ENCODE results near the gene MALRD1.

The MALRD1 gene

GRCh38 chr10:19556666-19557065 lies 508.1 kb downstream of the MALRD1 start:
- H3K4me3 ChIP-seq (ENCODE audit: low read length) = no peak overlapping the region
- H3K4me1 ChIP-seq (ENCODE audit: control insufficient read depth, insufficient read depth, low read length) = no peaks in the 10 kb centered on the region
- no peaks in the 10 kb centered on the region for H3K9me3 ChIP-seq (ENCODE audit: control insufficient read depth, insufficient read depth, low read length)
- no peaks in the 10 kb centered on the region for H3K27me3 ChIP-seq (ENCODE audit: control insufficient read depth, insufficient read depth, low read length)
- no peak overlapping the region for H3K27ac ChIP-seq (ENCODE audit: low read length)
- WGBS (ENCODE audit: insufficient coverage, insufficient read length) = no CpG with 5 or more reads among the region's 2 CpGs
- no peak for DNase-seq (ENCODE audit: low read depth, low spot score)
- no peaks in the 10 kb centered on the region for H3K36me3 ChIP-seq (ENCODE audit: control insufficient read depth, insufficient read depth, low read length)

- Histone ChIP-seq H3K36me3 (ENCODE audit: control insufficient read depth, insufficient read depth, low read length) (no peaks in the 10 kb centered on the region), H3K9me3 (ENCODE audit: control insufficient read depth, insufficient read depth, low read length) (no peaks in the 10 kb centered on the region), H3K4me1 (ENCODE audit: control insufficient read depth, insufficient read depth, low read length) (no peaks in the 10 kb centered on the region), H3K4me3 (ENCODE audit: low read length) (no peak overlapping the region), H3K27ac (ENCODE audit: low read length) (no peak overlapping the region), H3K27me3 (ENCODE audit: control insufficient read depth, insufficient read depth, low read length) (no peaks in the 10 kb centered on the region)
- no CpG with 5 or more reads among the region's 1 CpG for WGBS (ENCODE audit: insufficient coverage, insufficient read length)
- no peak for DNase-seq (ENCODE audit: low read depth, low spot score)
Observed at GRCh38 chr10:19561181-19561580, 512.6 kb downstream of the MALRD1 start.

- no CpG with 5 or more reads among the region's 4 CpGs for WGBS (ENCODE audit: insufficient coverage, insufficient read length)
- Histone ChIP-seq H3K4me1 (ENCODE audit: control insufficient read depth, insufficient read depth, low read length) (no peaks in the 10 kb centered on the region), H3K4me3 (ENCODE audit: low read length) (no peak overlapping the region), H3K36me3 (ENCODE audit: control insufficient read depth, insufficient read depth, low read length) (no peaks in the 10 kb centered on the region), H3K27ac (ENCODE audit: low read length) (no peak overlapping the region), H3K9me3 (ENCODE audit: control insufficient read depth, insufficient read depth, low read length) (no peaks in the 10 kb centered on the region), H3K27me3 (ENCODE audit: control insufficient read depth, insufficient read depth, low read length) (no peaks in the 10 kb centered on the region)
- no peak for DNase-seq (ENCODE audit: low read depth, low spot score)
Observed at GRCh38 chr10:19563388-19564141, 515.0 kb downstream of the MALRD1 start.

- Histone ChIP-seq H3K9me3 (ENCODE audit: control insufficient read depth, insufficient read depth, low read length) (no peaks in the 10 kb centered on the region), H3K4me1 (ENCODE audit: control insufficient read depth, insufficient read depth, low read length) (no peaks in the 10 kb centered on the region), H3K27me3 (ENCODE audit: control insufficient read depth, insufficient read depth, low read length) (no peaks in the 10 kb centered on the region), H3K4me3 (ENCODE audit: low read length) (no peak overlapping the region), H3K36me3 (ENCODE audit: control insufficient read depth, insufficient read depth, low read length) (no peaks in the 10 kb centered on the region), H3K27ac (ENCODE audit: low read length) (no peak overlapping the region)
- DNase-seq (ENCODE audit: low read depth, low spot score) = no peak
- WGBS (ENCODE audit: insufficient coverage, insufficient read length) = no CpG with 5 or more reads among the region's 3 CpGs
Observed at GRCh38 chr10:19570120-19570519, 521.5 kb downstream of the MALRD1 start.

- no peaks in the 10 kb centered on the region for H3K4me1 ChIP-seq (ENCODE audit: control insufficient read depth, insufficient read depth, low read length)
- no peaks in the 10 kb centered on the region for H3K9me3 ChIP-seq (ENCODE audit: control insufficient read depth, insufficient read depth, low read length)
- H3K4me3 ChIP-seq (ENCODE audit: low read length) = no peak overlapping the region
- no CpG with 5 or more reads among the region's 1 CpG for WGBS (ENCODE audit: insufficient coverage, insufficient read length)
- no peaks in the 10 kb centered on the region for H3K27me3 ChIP-seq (ENCODE audit: control insufficient read depth, insufficient read depth, low read length)
- no peak overlapping the region for H3K27ac ChIP-seq (ENCODE audit: low read length)
- DNase-seq (ENCODE audit: low read depth, low spot score) = no peak
- H3K36me3 ChIP-seq (ENCODE audit: control insufficient read depth, insufficient read depth, low read length) = no peaks in the 10 kb centered on the region
Observed at GRCh38 chr10:19570991-19571390, 522.4 kb downstream of the MALRD1 start.

- Histone ChIP-seq H3K4me1 (ENCODE audit: control insufficient read depth, insufficient read depth, low read length) (no peaks in the 10 kb centered on the region), H3K4me3 (ENCODE audit: low read length) (no peak overlapping the region), H3K27me3 (ENCODE audit: control insufficient read depth, insufficient read depth, low read length) (no peaks in the 10 kb centered on the region), H3K27ac (ENCODE audit: low read length) (no peak overlapping the region), H3K9me3 (ENCODE audit: control insufficient read depth, insufficient read depth, low read length) (no peaks in the 10 kb centered on the region), H3K36me3 (ENCODE audit: control insufficient read depth, insufficient read depth, low read length) (no peaks in the 10 kb centered on the region)
- WGBS (ENCODE audit: insufficient coverage, insufficient read length) = 100% methylated on average over 1 of the region's 4 CpGs
- DNase-seq (ENCODE audit: low read depth, low spot score) = no peak
Observed at GRCh38 chr10:19572056-19572455, 523.5 kb downstream of the MALRD1 start.

- H3K27me3 ChIP-seq (ENCODE audit: control insufficient read depth, insufficient read depth, low read length) = no peaks in the 10 kb centered on the region
- H3K4me1 ChIP-seq (ENCODE audit: control insufficient read depth, insufficient read depth, low read length) = no peaks in the 10 kb centered on the region
- H3K9me3 ChIP-seq (ENCODE audit: control insufficient read depth, insufficient read depth, low read length) = no peaks in the 10 kb centered on the region
- H3K36me3 ChIP-seq (ENCODE audit: control insufficient read depth, insufficient read depth, low read length) = no peaks in the 10 kb centered on the region
- DNase-seq (ENCODE audit: low read depth, low spot score) = no peak
- no CpG with 5 or more reads among the region's 3 CpGs for WGBS (ENCODE audit: insufficient coverage, insufficient read length)
- H3K27ac ChIP-seq (ENCODE audit: low read length) = no peak overlapping the region
- H3K4me3 ChIP-seq (ENCODE audit: low read length) = no peak overlapping the region
Observed at GRCh38 chr10:19576576-19576975, 528.0 kb downstream of the MALRD1 start.

- no peaks in the 10 kb centered on the region for H3K9me3 ChIP-seq (ENCODE audit: control insufficient read depth, insufficient read depth, low read length)
- no peak overlapping the region for H3K4me3 ChIP-seq (ENCODE audit: low read length)
- no peaks in the 10 kb centered on the region for H3K4me1 ChIP-seq (ENCODE audit: control insufficient read depth, insufficient read depth, low read length)
- H3K36me3 ChIP-seq (ENCODE audit: control insufficient read depth, insufficient read depth, low read length) = no peaks in the 10 kb centered on the region
- no peak overlapping the region for H3K27ac ChIP-seq (ENCODE audit: low read length)
- no peaks in the 10 kb centered on the region for H3K27me3 ChIP-seq (ENCODE audit: control insufficient read depth, insufficient read depth, low read length)
- DNase-seq (ENCODE audit: low read depth, low spot score) = no peak
- no CpG with 5 or more reads among the region's 2 CpGs for whole genome bisulfite sequencing (ENCODE audit: insufficient coverage, insufficient read length)
Observed at GRCh38 chr10:19577381-19577780, 528.8 kb downstream of the MALRD1 start.

- no CpG with 5 or more reads among the region's 1 CpG for WGBS (ENCODE audit: insufficient coverage, insufficient read length)
- no peak overlapping the region for H3K27ac ChIP-seq (ENCODE audit: low read length)
- no peak for DNase-seq (ENCODE audit: low read depth, low spot score)
- no peaks in the 10 kb centered on the region for H3K27me3 ChIP-seq (ENCODE audit: control insufficient read depth, insufficient read depth, low read length)
- no peak overlapping the region for H3K4me3 ChIP-seq (ENCODE audit: low read length)
- no peaks in the 10 kb centered on the region for H3K36me3 ChIP-seq (ENCODE audit: control insufficient read depth, insufficient read depth, low read length)
- H3K4me1 ChIP-seq (ENCODE audit: control insufficient read depth, insufficient read depth, low read length) = no peaks in the 10 kb centered on the region
- no peaks in the 10 kb centered on the region for H3K9me3 ChIP-seq (ENCODE audit: control insufficient read depth, insufficient read depth, low read length)
Observed at GRCh38 chr10:19577807-19578206, 529.2 kb downstream of the MALRD1 start.

- H3K4me3 ChIP-seq (ENCODE audit: low read length) = no peak overlapping the region
- H3K9me3 ChIP-seq (ENCODE audit: control insufficient read depth, insufficient read depth, low read length) = no peaks in the 10 kb centered on the region
- no peak overlapping the region for H3K27ac ChIP-seq (ENCODE audit: low read length)
- H3K36me3 ChIP-seq (ENCODE audit: control insufficient read depth, insufficient read depth, low read length) = no peaks in the 10 kb centered on the region
- no peaks in the 10 kb centered on the region for H3K4me1 ChIP-seq (ENCODE audit: control insufficient read depth, insufficient read depth, low read length)
- no CpG with 5 or more reads among the region's 6 CpGs for WGBS (ENCODE audit: insufficient coverage, insufficient read length)
- no peaks in the 10 kb centered on the region for H3K27me3 ChIP-seq (ENCODE audit: control insufficient read depth, insufficient read depth, low read length)
- no peak for DNase-seq (ENCODE audit: low read depth, low spot score)
Observed at GRCh38 chr10:19578571-19578970, 530.0 kb downstream of the MALRD1 start.

Data from iPS DF 6.9 (cell line).